ENCODE data around the gene CNIH2.

DNA sequence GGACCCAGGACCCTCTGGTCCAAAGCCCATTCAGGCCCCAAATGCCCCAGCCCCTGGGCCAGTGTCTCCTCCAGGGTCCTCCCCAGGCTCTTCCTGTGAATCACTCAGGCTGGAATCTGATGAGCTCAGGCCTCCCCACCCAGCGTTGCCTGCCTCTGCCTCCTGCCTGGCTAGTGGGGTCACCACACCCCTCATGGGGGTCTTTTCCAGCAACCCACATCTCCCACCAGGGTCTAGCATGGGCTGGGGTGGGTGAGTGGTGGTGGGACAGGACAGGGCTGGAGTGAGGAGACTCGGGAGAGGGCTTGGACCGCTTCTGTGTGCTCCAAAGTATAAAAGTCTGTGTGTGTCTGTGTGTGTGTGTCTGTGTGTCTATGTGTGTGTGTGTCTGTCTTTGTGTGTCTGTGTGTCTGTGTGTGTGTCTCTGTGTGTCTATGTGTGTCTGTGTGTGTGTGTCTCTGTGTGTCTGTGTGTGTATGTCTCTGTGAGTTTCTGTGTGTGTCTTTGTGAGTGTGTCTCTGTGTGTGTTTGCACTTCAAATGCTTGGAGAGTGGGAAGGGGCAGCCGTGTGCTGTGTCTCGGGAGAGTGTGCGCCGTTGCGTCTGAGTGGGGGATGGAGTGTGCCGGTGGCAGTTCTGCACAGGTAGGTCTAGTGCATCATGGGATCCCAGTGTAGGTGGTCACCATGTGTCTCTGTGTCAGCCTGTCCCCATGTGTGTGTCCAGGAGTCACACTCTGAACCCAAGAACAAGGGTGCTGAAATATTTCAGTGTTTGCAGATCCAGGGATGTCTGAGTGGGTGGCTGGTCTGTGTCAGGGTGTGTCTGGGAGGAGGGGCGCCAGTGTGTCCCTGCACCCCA is 49.4 kb downstream of the CNIH2 start:
- TF ChIP-seq, protein P1, sequence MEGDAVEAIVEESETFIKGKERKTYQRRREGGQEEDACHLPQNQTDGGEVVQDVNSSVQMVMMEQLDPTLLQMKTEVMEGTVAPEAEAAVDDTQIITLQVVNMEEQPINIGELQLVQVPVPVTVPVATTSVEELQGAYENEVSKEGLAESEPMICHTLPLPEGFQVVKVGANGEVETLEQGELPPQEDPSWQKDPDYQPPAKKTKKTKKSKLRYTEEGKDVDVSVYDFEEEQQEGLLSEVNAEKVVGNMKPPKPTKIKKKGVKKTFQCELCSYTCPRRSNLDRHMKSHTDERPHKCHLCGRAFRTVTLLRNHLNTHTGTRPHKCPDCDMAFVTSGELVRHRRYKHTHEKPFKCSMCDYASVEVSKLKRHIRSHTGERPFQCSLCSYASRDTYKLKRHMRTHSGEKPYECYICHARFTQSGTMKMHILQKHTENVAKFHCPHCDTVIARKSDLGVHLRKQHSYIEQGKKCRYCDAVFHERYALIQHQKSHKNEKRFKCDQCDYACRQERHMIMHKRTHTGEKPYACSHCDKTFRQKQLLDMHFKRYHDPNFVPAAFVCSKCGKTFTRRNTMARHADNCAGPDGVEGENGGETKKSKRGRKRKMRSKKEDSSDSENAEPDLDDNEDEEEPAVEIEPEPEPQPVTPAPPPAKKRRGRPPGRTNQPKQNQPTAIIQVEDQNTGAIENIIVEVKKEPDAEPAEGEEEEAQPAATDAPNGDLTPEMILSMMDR (IDR thresholded peaks at IDR 0.05): no peak
- TF ChIP-seq POLR2A (IDR thresholded peaks at IDR 0.05): no peak
